ENCODE data around the gene C10orf95.
"Not testable (repeated sequence)": the region's sequence is repeated elsewhere in the genome, so short reads cannot be mapped to it uniquely, and the experiment has no call there.

The C10orf95 gene

GRCh38 chr10:102458656-102459055 is 7.3 kb upstream of the C10orf95 start:
- Histone ChIP-seq H3K9me2 (replicated peaks; ENCODE audit: low read depth, low read length) (no peaks in the 10 kb centered on the region), H2AFZ (ENCODE audit: low read length) (no peak overlapping the region), H3K4me2 (ENCODE audit: low read depth, low read length, poor library complexity, severe bottlenecking) (no peak overlapping the region), H3K4me3 (ENCODE audit: low read length, poor library complexity, severe bottlenecking) (no peak overlapping the region), H3K79me2 (ENCODE audit: insufficient read depth, low read length) (no peaks in the 10 kb centered on the region), H3K9me3 (ENCODE audit: insufficient read depth, low read depth, low read length) (no peaks in the 10 kb centered on the region), H3K4me1 (ENCODE audit: insufficient read depth, low read length, poor library complexity, severe bottlenecking) (peaks cover 16% of the 10 kb centered on the region), H3K36me3 (ENCODE audit: insufficient read depth, low read length) (no peaks in the 10 kb centered on the region; the same call in 1 of the 2 replicates), H3K9ac (ENCODE audit: low read depth, low read length, poor library complexity, severe bottlenecking) (no peak overlapping the region), H4K20me1 (ENCODE audit: insufficient read depth, low read length, poor library complexity, severe bottlenecking) (no peaks in the 10 kb centered on the region), H3F3A (ENCODE audit: low read depth) (no peaks in the 10 kb centered on the region), H3K27me3 (ENCODE audit: insufficient read depth, low read length, poor library complexity, severe bottlenecking) (no peaks in the 10 kb centered on the region)
- TF ChIP-seq EZH2phosphoT487 (IDR thresholded peaks at IDR 0.05; ENCODE audit: borderline replicate concordance) = no peak
- TF ChIP-seq, protein P1, sequence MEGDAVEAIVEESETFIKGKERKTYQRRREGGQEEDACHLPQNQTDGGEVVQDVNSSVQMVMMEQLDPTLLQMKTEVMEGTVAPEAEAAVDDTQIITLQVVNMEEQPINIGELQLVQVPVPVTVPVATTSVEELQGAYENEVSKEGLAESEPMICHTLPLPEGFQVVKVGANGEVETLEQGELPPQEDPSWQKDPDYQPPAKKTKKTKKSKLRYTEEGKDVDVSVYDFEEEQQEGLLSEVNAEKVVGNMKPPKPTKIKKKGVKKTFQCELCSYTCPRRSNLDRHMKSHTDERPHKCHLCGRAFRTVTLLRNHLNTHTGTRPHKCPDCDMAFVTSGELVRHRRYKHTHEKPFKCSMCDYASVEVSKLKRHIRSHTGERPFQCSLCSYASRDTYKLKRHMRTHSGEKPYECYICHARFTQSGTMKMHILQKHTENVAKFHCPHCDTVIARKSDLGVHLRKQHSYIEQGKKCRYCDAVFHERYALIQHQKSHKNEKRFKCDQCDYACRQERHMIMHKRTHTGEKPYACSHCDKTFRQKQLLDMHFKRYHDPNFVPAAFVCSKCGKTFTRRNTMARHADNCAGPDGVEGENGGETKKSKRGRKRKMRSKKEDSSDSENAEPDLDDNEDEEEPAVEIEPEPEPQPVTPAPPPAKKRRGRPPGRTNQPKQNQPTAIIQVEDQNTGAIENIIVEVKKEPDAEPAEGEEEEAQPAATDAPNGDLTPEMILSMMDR (conservative IDR thresholded peaks at IDR 0.05; ENCODE audit: low read length) = no peak

DNA sequence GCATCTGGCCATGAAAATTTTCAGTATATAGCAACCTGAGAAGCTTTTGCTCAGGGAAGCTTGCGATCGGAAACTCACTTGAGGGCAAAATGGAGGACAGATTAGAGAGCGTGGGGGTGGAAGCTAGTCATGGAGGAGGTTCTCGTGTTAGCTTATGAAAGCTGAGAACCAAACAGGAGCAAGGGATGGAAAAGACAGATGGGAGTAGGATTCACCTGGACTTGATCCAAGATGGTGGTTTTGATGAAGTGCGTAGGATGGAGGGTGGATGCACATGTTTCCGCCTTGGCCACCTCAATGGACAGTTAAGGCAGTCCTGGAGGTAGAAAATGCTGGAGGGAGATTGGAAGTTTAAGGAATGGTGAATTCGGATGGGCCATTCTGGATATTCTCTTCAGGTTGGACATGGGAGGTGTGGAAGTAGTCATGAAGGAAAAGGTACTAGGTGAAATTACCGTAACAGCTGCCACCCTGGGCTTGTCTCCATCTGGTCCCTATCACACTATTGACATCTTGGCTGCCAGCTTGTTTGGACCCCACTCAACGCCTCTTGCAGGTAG is 6.3 kb upstream of the C10orf95 start:
- peaks cover 5% of the 10 kb centered on the region; the same call in 1 of the 2 replicates for H3K79me2 ChIP-seq (ENCODE audit: insufficient read depth, low read length)

GRCh38 chr10:102455893-102456471 is 4.6 kb upstream of the C10orf95 start:
- H3K4me2 ChIP-seq (ENCODE audit: low read depth, low read length, poor library complexity, severe bottlenecking) = no peak overlapping the region

More for the DNA sequence above, 6.3 kb upstream of the C10orf95 start:
- H3K36me3 ChIP-seq (ENCODE audit: insufficient read depth, low read length) = no peaks in the 10 kb centered on the region; the same call in 1 of the 2 replicates
- H3K9ac ChIP-seq (ENCODE audit: low read depth, low read length, poor library complexity, severe bottlenecking) = no peak overlapping the region
- TF ChIP-seq, protein P1 (conservative IDR thresholded peaks at IDR 0.05; ENCODE audit: low read length) = no peak
- no peak for TF ChIP-seq EZH2phosphoT487 (IDR thresholded peaks at IDR 0.05; ENCODE audit: borderline replicate concordance)
- peaks cover 20% of the 10 kb centered on the region for H3K4me1 ChIP-seq (ENCODE audit: insufficient read depth, low read length, poor library complexity, severe bottlenecking)
- H3K4me2 ChIP-seq (ENCODE audit: low read depth, low read length, poor library complexity, severe bottlenecking) = no peak overlapping the region
- H3K9me3 ChIP-seq (ENCODE audit: insufficient read depth, low read depth, low read length) = no peaks in the 10 kb centered on the region
- H3K9me2 ChIP-seq (replicated peaks; ENCODE audit: low read depth, low read length) = no peaks in the 10 kb centered on the region
- H3K4me3 ChIP-seq (ENCODE audit: low read length, poor library complexity, severe bottlenecking) = no peak overlapping the region
- no peak overlapping the region for H2AFZ ChIP-seq (ENCODE audit: low read length)
- H4K20me1 ChIP-seq (ENCODE audit: insufficient read depth, low read length, poor library complexity, severe bottlenecking) = no peaks in the 10 kb centered on the region
- H3K27me3 ChIP-seq (ENCODE audit: insufficient read depth, low read length, poor library complexity, severe bottlenecking) = no peaks in the 10 kb centered on the region
- H3F3A ChIP-seq (ENCODE audit: low read depth) = no peaks in the 10 kb centered on the region

DNA sequence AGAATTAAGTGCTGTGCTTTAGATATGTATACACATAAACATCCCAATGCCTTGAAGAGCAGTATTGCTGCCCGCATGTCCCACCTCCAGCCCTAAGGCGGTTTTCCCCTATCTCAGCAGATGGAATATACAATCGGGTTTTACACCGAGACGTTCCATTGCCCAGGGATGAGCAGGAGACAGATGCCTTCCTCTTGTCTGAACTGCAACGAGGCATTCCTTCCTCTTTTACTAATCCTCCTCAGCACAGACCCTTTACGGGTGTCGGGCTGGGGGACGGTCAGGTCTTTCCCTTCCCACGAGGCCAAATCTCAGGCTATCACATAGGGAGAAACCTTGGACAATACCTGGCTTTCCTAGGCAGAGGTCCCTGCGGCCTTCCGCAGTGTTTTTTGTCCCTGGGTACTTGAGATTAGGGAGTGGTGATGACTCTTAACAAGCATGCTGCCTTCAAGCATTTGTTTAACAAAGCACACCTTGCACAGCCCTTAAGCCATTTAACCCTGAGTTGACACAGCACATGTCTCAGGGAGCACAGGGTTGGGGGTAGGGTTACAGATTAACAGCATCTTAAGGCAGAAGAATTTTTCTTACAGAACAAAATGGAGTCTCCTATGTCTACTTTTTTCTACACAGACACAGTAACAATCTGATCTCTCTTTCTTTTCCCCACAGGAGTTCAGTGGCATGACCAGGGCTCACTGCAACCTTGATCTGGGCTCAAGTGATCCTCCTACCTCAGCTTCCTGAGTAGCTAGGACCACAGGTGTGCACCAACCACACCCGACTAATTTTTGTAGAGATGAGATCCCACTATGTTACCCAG is 3.5 kb upstream of the C10orf95 start:
- H3K36me3 ChIP-seq (ENCODE audit: insufficient read depth, low read length); H3K9ac ChIP-seq (ENCODE audit: low read depth, low read length, poor library complexity, severe bottlenecking); H3K4me2 ChIP-seq (ENCODE audit: low read depth, low read length, poor library complexity, severe bottlenecking); H2AFZ ChIP-seq (ENCODE audit: low read length); H3F3A ChIP-seq (ENCODE audit: low read depth); H3K9me3 ChIP-seq (ENCODE audit: insufficient read depth, low read depth, low read length); H3K9me2 ChIP-seq (replicated peaks; ENCODE audit: low read depth, low read length); H3K4me3 ChIP-seq (ENCODE audit: low read length, poor library complexity, severe bottlenecking); H3K27me3 ChIP-seq (ENCODE audit: insufficient read depth, low read length, poor library complexity, severe bottlenecking): not testable (repeated sequence)
- H3K4me1 ChIP-seq (ENCODE audit: insufficient read depth, low read length, poor library complexity, severe bottlenecking) = peaks cover 17% of the 10 kb centered on the region
- H4K20me1 ChIP-seq (ENCODE audit: insufficient read depth, low read length, poor library complexity, severe bottlenecking) = peaks cover 12% of the 10 kb centered on the region
- H3K79me2 ChIP-seq (ENCODE audit: insufficient read depth, low read length) = peaks cover 30% of the 10 kb centered on the region

More at GRCh38 chr10:102455893-102456471, 4.6 kb upstream of the C10orf95 start:
- H3K4me3 ChIP-seq (ENCODE audit: low read length, poor library complexity, severe bottlenecking) = no peak overlapping the region
- no peaks in the 10 kb centered on the region for H3K9me2 ChIP-seq (replicated peaks; ENCODE audit: low read depth, low read length)
- H2AFZ ChIP-seq (ENCODE audit: low read length) = no peak overlapping the region
- no peaks in the 10 kb centered on the region for H3K9me3 ChIP-seq (ENCODE audit: insufficient read depth, low read depth, low read length)
- no peaks in the 10 kb centered on the region for H3K27me3 ChIP-seq (ENCODE audit: insufficient read depth, low read length, poor library complexity, severe bottlenecking)
- TF ChIP-seq EZH2phosphoT487 (IDR thresholded peaks at IDR 0.05; ENCODE audit: borderline replicate concordance) = no peak
- TF ChIP-seq, protein P1 (conservative IDR thresholded peaks at IDR 0.05; ENCODE audit: low read length) = no peak
- H3K4me1 ChIP-seq (ENCODE audit: insufficient read depth, low read length, poor library complexity, severe bottlenecking) = peaks cover 20% of the 10 kb centered on the region
- peaks cover 21% of the 10 kb centered on the region for H3K79me2 ChIP-seq (ENCODE audit: insufficient read depth, low read length)
- no peaks in the 10 kb centered on the region for H3F3A ChIP-seq (ENCODE audit: low read depth)
- H3K9ac ChIP-seq (ENCODE audit: low read depth, low read length, poor library complexity, severe bottlenecking) = no peak overlapping the region
- H4K20me1 ChIP-seq (ENCODE audit: insufficient read depth, low read length, poor library complexity, severe bottlenecking) = peaks cover 8% of the 10 kb centered on the region
- no peaks in the 10 kb centered on the region; the same call in 1 of the 2 replicates for H3K36me3 ChIP-seq (ENCODE audit: insufficient read depth, low read length)
